T-helper 22 cell (primary cell): Measurements from ENCODE around the gene DCHS1.

Experiments
- DNase-seq: peaks from one replicate; pipeline ENCODE4 v3.0.0-alpha.2; 2020; ENCODE audit warnings: low read depth

DCHS1 gene

DNA sequence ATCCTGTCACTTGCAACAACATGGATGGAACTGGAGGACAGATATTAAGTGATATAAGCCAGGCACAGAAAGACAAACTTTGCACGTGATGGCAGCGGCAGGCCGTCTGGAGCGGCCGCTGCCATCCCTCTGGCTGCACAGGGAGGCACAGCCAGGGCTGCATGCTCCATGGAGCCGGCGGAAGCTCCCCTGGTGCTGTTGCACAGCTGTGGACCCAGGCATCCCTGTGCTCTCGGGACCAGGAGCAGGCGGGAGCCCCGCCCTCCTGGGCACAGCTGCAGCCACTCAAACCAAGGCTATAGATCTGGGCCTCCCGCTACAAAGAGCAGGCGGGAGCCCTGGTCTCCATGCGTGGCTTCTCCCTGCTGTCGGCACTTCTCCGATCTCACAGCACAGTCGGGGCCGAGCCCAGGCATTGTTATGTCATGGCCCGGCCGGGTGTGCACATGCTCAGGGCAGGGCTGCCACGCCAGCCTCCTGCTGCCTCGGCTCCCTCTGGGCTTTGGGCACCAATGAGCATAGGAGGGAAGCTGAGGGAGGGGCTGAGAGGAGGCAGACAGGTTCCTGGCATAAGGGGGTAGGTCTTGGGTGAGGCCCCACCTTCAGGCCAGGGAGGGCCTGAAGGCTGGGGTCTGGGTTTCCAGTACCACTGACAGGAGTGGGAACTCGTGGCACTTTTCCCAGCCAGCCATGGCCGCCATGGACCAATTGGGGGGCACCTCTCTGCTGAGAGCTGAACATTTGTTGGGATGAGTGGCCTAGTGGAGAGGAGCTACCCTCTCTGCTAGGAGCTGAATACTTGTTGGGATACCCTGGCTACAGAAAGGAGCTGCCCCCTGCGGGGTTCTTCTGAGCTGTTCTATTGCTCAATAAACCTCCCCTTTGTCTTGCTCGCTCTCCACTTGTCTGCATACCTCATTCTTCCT, 68.9 kb downstream of the DCHS1 start:
- no peak for DNase-seq

DNA sequence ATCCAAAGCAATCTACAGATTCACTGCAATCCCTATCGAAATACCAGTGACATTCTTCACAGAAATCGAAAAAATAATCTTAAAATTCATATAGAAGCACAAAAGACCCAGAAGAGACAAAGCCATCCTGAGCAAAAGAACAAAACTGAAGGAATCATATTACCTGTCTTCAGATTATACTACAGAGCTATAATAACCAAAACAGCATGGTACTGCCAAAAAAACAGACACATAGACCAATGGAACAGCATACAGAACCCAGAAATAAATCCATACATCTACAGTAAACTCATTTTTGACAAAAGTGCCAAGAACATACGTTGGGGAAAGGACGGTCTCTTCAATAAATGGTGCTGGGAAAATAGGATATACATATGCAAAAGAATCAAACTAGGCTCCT, 71.1 kb downstream of the DCHS1 start:
- no peak for DNase-seq

DNA sequence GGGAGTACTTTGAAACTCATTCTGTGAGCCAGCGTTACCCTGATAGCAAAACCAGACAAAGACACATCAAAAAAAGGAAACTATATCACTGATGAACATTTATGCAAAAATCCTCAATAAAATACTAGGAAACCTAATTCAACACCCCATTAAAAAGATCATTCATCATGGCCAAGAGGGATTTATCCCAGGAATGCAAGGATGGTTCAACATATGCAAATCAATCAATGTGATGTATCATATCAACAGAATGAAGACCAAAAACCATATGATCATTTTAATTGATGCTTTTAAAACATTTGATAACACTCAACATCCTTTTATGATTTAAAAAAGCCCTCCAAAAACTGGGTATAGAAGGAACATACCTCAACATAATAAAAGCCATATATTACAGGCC, 72.0 kb downstream of the DCHS1 start:
- no peak for DNase-seq

DNA sequence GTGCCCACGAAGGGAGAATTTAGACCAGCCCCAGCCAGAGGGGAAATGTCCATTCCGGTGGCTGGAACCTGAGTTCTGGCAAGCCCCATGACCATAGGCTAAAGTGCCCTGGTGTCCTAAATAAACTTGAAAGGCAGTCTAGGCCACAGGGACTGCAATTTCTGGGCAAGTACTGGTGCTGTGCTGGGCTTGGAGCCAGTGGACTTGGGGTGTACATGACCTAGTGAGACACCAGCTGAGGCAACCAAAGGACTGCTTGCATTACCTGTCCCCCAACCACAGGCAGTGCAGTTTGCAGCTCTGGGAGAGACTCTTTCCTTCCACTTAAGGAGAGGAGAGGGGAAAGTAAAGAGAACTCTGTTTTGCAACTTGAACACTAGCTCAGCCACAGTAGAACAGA, 75.9 kb downstream of the DCHS1 start:
- DNase-seq = no peak

DNA sequence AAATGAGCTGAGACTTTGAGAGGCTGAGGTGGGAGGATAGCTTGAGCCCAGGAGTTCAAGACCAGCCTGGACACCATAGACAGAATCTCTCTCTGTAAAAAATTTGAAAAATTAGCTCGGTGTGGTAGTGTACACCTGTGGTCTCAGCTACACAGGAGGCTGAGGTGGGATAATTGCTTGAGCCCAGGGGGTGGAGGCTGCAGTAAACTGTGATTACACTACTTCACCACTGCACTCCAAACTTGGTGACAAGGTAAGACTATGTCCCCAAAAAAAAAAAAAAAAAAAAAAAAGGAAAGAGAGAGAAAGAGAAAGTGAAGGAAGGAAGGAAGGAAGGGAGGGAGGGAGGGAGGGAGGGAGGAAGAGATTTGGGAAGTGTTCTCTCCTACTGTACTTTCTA, 77.5 kb downstream of the DCHS1 start:
- DNase-seq = no peak

DNA sequence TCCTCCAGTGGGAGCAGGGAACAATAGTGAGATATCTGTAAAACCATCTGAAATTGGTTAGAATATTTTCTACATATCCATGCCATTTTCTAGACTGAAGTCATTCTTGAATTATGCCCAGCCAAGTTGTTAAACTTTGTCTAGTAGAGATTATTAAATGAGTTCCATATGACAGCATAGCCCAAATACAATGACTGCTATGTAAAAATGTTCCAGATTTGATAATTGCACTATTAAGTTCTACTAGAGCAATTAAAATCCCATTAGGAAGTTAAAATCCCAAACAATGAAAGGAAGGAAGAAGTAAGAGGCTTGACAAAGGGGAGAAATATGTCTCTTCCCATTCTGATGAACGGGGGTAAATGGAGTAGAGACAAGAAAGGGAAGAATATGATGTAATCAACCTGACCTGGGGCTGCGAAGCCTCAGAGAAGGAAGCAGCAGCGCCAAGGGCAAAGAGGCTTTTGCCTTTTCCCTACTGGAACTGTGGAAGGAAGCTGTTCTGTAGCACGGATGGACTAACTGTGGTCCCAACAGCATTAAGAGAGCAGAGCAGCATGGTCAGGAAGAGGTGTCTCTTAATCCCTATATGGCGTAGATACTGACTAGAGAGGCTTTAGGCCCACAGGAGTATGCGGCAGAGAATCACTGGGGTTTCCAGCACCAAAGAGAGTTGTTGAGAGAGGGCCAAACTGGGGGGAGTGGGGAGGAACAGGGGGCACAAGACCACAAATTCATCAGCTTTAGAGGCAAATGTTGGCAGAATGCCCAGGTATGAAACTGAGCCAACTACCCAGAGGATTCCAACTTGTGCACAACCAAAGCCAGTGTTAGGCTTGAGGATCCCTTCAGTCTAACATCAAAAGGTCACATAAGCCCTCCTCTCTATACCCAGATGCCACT, 78.9 kb downstream of the DCHS1 start:
- no peak for DNase-seq

DNA sequence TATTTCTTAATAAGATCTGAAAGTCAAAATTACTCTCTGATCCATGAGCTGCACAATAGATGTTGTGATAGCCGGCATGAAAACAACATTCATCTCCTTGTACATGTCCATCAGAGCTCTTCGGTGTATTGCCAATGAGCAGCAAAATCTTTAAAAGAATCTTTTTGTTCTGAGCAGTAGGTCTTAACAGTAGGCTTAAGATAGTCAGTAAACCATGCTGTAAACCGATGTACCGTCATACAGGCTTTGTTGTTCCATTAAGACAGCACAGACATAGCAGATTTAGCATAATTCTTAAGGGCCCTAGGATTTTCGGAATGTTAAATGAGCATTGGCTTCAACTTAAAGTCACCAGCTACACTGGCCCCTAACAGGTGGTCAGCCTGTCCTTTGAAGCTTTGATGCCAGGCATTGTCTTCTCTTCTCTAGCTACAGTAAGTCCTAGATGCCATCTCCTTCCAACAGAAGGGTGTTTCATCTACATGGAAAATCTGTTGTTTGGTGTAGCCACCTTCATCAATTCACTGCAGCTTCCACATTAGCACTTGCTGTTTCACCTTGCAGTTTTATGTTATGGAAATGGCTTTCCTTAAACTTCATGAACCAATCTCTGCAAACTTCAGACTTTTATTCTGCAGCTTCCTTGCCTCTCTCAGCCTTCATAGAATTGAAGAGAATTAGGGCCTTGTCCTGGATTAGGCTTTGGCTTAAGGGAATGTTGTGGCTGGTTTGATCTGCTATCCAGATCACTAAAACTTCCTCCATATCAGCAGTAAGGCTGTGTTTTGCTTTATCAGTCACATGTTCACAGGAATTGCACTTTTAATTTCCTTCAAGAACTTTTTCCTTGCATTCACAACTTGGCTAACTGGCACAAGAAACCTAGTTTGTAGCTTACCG, 80.5 kb downstream of the DCHS1 start:
- DNase-seq = no peak

DNA sequence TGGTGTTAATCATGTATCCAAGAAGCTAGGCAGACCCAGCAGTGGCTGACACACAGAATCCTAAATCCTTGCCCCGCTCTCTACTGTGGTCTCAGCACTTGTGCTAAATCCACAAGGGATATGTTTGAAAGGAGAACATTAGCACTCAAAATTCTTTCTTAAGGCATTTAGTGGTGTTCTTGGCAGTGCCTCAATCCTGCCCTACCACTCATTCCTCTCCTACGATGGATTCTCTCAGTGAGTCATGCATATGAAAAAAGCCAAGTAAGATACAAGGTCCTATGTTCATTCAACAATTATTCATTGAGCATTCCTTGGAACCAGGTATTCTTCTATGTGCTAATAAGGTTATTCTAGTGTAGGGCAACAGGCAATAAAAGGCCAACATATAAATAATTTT, 83.4 kb downstream of the DCHS1 start:
- no peak for DNase-seq

DNA sequence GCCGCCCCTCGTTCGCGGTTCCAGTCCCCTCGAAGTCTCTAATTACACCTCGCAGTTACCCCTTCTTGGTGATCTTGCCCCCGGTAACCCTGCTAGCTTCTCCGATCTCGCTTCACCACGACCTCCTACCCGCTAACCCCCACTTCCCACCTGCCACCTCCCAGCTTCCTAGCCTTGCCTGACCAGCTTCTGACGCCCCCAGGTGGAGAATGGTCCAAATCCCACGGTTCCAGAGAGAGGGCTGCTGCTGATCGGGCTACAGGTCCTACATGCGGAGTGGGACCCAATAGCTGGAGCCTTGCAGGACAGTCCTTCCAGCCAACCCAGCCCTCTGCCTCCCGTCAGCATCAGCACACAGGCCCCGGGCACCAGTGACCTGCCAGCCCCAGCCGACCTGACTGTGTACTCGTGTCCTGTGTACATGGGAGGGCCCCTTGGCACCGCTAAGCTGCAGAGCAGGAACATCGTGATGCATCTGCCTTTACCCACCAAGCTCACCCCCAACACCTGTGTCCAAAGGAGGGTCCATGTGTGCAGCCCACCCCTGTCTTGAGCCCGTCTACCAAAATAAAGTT, 84.1 kb downstream of the DCHS1 start:
- DNase-seq = no peak
